ENCODE measurements around the gene SLC39A3.

SLC39A3 gene

DNA sequence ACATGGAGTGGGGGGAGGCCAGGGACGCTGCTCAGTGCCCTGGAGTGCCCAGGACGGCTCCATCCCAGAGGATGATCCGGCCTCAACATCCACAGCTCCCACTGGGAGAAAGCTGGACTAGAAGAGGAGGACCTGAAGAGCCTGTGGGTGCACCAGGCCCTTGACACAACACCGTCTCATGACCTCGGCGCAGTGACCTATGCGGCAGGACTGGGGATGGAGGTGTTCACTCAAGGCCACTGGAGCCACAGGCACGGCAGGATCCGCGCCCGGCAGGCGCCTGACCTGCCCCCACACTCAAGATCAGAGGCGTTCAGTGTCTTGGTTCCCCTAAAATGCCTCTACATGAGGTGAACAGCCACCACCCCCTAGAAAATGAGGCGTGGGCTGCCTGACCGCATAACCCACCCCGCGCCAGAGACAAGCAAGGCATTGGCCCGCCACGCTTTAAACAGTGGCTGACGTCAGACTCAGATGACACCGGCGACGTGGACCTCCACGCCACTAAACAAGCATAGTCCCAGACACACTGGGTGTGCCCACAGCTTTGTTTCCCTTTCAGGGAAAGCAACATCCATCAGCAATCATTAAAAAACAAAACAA, 35.2 kb upstream of the SLC39A3 start:
- no peak overlapping the region for H3K4me3 ChIP-seq (ENCODE audit: low read length)
- TF ChIP-seq ZNF274 (IDR thresholded peaks at IDR 0.05; ENCODE audit: low read depth, low read length), result no peak

DNA sequence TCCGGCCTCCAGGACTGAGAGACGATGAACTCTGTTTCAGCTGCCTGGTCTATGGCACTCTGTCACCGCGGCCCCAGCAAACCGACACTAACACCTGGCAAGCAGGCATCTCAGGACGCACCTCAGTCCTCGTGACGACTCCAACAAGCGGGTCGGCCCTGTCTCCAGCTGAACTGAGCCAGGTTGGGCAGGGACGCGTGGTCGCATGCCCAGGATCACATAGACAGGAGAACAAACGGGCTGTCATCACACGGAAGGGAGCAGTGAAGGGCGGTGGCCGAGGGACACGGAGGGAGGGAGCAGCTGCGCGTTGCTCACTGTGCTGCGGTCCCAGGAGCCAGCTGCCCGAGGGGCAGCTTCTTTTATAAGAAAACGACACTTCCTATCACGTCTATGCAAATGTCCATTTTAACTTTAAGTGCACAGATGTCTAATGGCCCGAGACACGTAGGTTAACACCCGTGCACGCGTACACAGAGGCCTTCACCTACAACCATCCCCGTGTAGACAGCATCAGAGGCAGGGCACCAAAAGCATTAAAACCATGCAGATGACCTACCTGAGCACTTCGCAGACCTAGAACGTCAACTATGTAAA, 34.4 kb upstream of the SLC39A3 start:
- TF ChIP-seq ZNF274 (IDR thresholded peaks at IDR 0.05; ENCODE audit: low read depth, low read length), result no peak
- no peak overlapping the region for H3K4me3 ChIP-seq (ENCODE audit: low read length)

DNA sequence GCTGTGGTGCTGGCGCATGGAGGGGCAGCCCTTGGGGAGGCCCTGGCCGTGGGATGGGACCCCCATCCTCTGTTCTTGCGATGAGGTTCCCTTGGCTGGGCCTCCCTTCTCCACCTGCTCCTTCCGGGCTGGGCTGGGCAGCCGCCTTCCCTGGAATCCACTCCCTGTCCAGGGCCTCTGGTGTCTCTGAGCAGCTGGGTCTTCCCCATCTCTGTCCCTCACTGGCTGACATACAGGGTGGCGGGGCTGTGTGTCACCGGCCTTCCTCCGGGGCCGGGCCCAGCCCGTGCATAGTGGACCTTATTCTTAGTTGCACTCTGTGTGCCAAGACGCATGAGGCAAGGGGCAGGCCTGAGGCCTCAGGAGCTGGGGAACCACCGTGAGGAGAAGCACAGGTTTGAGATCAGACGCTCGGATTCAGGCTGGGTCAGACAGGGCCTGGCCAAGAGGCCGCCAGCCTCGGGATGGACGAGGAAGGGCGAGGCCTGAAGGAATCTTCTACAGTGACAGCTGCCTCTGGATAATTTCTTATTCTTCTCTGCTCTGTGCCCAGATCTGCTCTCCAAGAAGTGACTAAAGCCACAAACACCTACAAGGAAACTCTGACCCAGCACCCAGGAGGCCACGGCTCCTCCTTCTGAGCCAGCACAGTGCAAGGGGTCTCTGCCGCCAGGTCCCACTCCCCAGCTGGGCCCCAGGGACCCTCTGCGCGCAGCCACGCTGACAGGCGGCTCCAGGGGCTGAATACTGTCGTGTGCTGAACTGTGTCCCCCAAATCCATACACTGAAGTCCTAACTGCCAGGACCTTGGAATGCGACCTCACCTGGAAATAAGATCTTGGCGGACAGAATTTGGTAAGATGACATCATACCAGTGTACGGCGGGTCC, 32.2 kb upstream of the SLC39A3 start:
- no peak for TF ChIP-seq ZNF274 (IDR thresholded peaks at IDR 0.05; ENCODE audit: low read depth, low read length)
- no peak overlapping the region for H3K4me3 ChIP-seq (ENCODE audit: low read length)

DNA sequence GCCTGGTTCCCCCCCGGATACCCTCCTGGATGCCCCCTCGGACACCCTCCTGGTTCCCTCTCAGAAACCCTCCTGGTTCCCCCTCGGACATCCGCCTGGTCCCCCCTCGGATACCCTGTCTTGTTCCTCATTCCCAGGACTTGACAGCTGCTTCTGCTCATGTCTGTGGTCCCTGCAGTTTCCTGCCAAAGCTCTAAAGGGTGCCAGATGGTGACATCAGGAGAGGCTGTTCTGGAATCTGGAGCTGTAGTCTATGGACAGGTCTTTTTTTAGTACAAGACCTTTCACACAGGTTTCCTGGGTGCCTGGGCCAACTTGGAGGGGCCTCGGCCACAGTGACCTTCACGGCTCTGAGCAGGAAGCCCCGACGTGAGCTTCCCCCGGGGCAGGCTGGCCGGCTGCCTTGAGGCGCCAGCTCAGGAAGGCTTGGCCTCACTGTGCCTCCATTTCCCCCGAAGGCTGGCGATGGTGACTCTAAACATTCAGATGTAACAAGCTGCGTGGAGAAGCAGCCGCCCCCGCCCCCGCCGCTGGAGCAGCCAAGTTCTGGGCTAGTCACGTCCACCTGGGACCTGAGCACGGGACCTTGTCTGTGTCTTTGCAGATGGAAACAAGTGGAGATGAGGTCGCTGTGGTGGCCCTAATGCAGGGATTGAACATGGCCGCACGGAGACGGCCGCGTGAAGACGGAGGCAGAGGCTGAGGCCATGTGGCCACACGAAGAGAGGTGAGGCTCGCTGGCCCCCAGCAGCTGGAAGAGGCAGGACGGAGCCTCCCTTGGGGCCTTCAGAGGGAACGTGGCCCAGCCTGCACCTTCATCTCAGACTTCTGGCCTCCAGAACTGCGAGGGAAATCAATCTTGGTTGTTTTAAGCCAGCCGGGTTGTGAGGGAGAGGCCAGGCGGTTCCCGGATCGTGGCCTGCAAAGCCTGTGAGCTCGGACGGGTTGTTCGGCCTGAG, 30.5 kb upstream of the SLC39A3 start:
- H3K4me3 ChIP-seq (ENCODE audit: low read length), result no peak overlapping the region
- no peak for TF ChIP-seq ZNF274 (IDR thresholded peaks at IDR 0.05; ENCODE audit: low read depth, low read length)

DNA sequence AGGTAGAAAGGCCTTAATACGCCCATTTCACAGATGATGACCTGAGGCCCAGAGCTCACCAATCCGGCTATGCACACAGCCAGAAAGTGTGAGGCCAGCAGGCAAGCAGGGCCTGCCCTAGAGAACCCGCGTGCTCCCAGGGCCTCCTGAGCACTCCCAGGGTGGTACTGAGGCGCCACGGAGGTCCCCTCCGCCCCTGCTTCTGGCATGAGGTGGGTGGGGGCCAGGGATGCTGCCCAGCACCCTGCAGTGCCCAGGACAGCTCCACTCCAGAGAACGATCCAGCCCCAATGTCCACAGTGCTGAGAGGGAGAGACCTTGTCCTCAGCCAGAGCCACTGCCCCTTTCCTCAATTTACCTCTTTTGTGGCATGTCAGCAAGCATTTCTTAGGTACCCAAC, 29.4 kb upstream of the SLC39A3 start:
- TF ChIP-seq ZNF274 (IDR thresholded peaks at IDR 0.05; ENCODE audit: low read depth, low read length), result no peak
- no peak overlapping the region for H3K4me3 ChIP-seq (ENCODE audit: low read length)

DNA sequence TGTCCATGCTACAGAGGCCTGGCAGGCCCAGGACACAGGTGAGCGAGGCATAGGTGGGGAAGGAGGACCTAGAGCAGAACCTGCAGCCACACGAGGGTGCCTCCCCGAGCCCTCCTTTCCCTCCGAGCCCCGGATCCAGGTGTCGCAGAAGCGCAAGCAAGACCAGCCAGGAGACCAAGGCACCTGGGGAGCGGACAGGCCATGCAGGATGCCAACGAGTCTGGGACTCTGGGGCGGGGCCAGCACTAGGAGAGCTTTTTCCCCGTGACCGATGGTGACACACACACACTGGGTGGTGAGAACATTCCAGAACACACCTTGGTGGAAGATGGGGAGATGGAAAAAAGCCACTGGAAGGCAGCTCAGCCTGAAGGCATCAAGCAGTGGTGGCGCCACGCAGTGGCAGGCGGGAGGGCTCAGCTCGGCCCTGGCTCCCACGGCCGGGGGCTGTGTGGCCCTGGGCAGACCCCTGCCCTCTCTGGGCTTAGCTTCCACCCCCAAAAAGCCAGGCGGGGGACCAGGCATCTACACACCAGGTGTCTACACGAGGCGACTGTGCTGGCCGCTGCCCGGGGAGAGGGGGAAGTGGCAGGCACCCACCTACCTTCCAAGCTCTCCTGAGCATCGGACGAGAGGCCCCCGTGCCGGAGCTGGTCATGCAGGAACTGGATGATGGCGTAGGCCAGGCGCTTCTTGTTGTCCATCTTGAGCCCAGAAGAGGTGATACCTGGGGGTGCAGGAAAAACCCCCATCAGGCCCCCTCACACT, 28.7 kb upstream of the SLC39A3 start:
- no peak overlapping the region for H3K4me3 ChIP-seq (ENCODE audit: low read length)
- no peak for TF ChIP-seq ZNF274 (IDR thresholded peaks at IDR 0.05; ENCODE audit: low read depth, low read length)

DNA sequence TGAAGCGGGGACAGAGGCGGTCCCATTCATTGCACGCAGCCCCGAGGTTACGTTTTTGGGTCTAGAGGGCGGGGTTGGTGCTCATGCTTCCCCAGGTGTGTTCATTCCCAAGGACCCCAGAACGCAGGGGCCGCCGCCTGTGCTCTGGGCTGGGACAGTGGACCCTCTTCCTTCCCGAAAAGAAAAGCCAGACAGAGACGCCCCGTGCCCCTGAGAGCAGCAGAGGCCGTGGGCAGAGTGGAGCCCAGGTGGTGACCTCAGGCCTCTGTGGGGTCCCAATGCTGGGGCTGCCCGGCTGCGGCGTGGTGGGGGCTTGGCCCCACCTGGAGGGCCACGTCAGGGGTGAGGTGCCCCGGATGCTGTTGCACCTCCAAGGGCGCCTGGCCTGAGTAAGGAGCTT, 27.9 kb upstream of the SLC39A3 start:
- TF ChIP-seq ZNF274 (IDR thresholded peaks at IDR 0.05; ENCODE audit: low read depth, low read length), result no peak
- H3K4me3 ChIP-seq (ENCODE audit: low read length), result no peak overlapping the region

DNA sequence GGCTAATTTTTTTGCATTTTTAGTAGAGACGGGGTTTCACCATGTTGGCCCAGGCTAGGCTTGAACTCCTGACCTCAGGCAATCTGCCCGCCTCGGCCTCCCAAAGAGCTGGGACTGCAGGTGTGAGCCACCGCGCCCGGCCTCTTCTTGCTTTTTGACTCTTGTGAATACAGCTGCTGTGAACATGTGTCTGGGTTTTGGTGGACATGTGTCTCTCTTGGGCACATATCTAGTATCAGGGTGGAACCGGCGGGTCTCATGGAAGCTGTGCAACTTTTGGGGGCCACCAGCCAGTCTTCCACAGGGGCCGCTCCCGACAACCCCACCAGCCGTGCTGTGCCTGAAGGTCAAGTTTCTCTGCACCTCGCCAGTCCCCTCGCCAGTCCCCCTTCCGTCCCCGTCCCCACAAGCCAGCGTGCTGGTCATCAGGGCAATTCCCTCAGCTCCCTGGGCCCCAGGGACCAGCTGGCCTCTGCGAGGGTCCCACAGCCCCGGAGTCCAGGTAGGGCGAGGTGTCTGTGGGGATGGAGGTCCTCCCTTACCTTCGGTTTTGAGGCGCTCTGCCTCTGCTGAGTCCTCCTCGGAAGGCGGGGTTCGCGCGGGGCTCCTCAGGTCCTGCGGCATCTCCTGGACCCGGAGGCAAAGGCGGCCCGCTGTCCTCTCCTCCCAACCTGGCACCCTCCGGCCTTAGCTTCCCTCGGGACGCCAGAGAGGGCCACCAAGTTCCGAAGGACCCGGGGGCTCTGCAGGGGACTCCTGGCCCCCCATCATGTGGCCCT, 27.0 kb upstream of the SLC39A3 start:
- TF ChIP-seq ZNF274 (IDR thresholded peaks at IDR 0.05; ENCODE audit: low read depth, low read length), result no peak
- no peak overlapping the region for H3K4me3 ChIP-seq (ENCODE audit: low read length)

DNA sequence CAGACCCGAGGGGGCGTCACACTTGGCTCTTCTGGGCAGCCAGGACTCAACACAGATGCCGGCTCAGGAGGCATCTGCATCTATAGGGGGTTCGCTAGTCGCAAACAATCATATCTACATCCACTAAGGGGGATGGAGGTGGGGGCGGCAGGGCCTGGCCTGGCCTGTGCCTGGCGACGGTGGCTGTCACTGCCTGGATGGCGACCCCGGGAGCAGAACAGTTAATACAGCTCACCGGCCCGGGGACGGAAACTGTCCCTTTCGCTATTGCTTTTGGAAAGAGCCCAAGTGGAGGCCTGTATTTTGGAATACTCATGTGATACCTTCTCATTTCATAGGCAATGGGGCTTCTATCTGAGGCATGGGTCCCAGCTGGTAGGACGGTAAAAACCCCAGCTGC, 25.6 kb upstream of the SLC39A3 start:
- H3K4me3 ChIP-seq (ENCODE audit: low read length), result no peak overlapping the region
- no peak for TF ChIP-seq ZNF274 (IDR thresholded peaks at IDR 0.05; ENCODE audit: low read depth, low read length)

DNA sequence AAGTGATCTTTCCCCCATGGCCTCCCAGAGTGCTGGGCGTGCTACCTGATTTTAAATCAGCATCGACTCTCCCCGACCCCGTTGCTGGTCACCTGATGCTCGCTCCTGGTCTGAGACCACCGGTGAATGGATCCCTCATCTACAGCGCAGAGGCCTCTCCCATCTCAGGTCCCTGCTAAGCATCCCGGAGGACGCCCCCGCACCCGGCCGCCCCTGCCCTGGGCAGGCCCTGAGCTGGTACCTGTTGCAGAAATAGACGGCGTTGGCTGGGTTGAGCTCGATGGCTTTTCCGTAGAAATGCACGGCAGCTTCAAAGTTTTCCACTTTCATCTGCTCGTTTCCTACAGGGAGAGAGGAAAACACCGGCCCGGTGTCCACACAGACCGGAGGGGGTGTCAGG, 25.1 kb upstream of the SLC39A3 start:
- TF ChIP-seq ZNF274 (IDR thresholded peaks at IDR 0.05; ENCODE audit: low read depth, low read length), result no peak

DNA sequence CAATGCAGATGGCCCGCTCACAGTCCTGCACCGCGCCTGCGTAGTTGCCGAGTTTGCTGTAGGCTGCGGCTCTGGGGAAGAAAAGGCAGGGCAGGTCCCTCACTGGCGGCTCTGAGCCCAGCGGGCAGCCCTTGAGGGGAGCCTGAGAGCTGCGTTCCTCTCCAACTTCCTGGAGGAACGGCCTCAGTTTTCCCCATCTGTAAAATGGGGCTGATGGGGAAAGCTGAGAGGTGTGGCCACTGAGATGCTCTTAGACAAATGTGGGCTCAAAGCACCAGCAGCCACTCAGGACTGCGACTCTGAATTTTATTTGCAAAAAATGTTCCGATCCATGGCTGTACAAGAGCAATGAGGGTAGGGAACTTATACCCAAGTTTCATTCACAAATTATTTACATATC, 23.9 kb upstream of the SLC39A3 start:
- H3K4me3 ChIP-seq (ENCODE audit: low read length), result no peak overlapping the region
- no peak for TF ChIP-seq ZNF274 (IDR thresholded peaks at IDR 0.05; ENCODE audit: low read depth, low read length)

More for the DNA sequence above, 25.1 kb upstream of the SLC39A3 start:
- H3K4me3 ChIP-seq (ENCODE audit: low read length), result no peak overlapping the region

DNA sequence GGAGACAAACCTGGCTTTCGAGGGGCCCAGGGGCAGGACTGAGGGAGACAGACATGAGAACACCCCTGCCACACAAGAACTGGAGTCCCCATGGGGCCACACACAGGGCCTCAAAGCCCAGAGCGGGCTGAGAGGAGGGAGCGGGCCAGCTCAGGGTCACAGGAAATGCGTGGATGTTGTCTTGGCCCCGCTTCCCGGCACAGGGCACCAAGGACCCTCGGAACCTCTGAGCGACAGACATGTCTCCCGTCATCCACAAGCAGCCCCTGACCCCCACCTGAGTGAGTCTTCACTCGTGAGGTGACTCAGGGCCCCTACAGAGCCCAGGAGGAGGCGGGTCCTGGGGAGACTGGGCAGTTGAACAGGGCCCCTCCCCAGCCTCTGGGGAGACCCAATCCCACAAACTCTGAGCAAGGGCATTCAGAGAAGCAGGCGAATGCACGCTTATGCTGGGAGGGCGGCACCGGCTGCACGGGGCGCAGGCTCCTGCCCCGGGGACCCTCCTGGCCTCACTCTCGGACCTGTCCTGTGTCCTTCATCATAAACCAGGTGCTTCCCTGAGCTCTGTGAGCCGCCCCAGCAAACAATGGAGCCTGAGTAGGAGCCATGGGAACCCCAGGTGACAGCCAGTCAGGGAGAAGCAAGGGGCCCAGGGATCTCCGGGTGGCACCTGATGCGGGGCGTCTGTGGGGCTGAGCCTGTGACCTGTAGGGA, 23.1 kb upstream of the SLC39A3 start:
- no peak for TF ChIP-seq ZNF274 (IDR thresholded peaks at IDR 0.05; ENCODE audit: low read depth, low read length)
- H3K4me3 ChIP-seq (ENCODE audit: low read length), result no peak overlapping the region
